T-helper 1 cell (primary cell): ENCODE results near the gene PIGU.

Experiments used
- DNase-seq, 5 donors: peaks; one replicate each; pipeline ENCODE4 v3.0.0-alpha.2; 2012 to 2020

PIGU gene

GRCh38 chr20:34510575-34510974 lies 166.3 kb downstream of the PIGU start:
- DNase-seq = no peak
